HCT116 (cell line): ENCODE measurements around the gene MERTK. TPM values are rescaled to one million over a fixed set of nuclear protein-coding genes. Genes with fewer than 3 reads are reported as not detected.

ENCODE experiments used
- ATAC-seq: fragments of 200-7000 bp; cut with Tn5 transposase; 2 replicates; pipeline ENCODE4 v1.9.1; 2020; ENCODE audit warnings: mild to moderate bottlenecking, moderate library complexity
- BruUV-seq: library from RNA; stranded (reverse); fragments of 400-500 nt; replicated peaks from 2 replicates; lab custom pipeline; 2021; lab: Mats Ljungman, UMichigan
- CTCF ChIA-PET: fragments of 300-600 bp; sonication (Branson Sonifier 250); formaldehyde crosslinking; loops from one replicate; lab custom pipeline; 2021; ENCODE audit warnings: antibody characterized with exemption; lab: Charles Lee
- POLR2A ChIA-PET: fragments of 300-600, 350-600 bp; sonication (Branson Sonifier 250); formaldehyde crosslinking; loops from one replicate; lab custom pipeline; 2021; ENCODE audit warnings: antibody characterized with exemption; lab: Charles Lee
- RAD21 ChIA-PET, 2 experiments: fragments of 300-600 bp; sonication (Branson Sonifier 250); formaldehyde crosslinking; loops; one replicate each; lab custom pipeline; 2023; ENCODE audit warnings: low total read pairs in 2 of 2; ENCODE audit not compliant: uncharacterized antibody in 2 of 2, unreplicated experiment in 2 of 2, low non-redundant PET in 1 of 2; lab: Charles Lee
- DNase-seq: peaks from one replicate; pipeline ENCODE4 v3.0.0-alpha.2; 2010; ENCODE audit warnings: low read depth, low spot score
- H2AFZ ChIP-seq: fragments of 200-600 bp; shearing (Covaris generic), sonication (generic); 2 replicates; pipeline ENCODE4 v1.6.1; 2017; ENCODE audit warnings: low read depth, mixed run types, mixed read lengths, antibody characterized with exemption, low read length; ENCODE audit not compliant: poor library complexity, severe bottlenecking
- H3K27ac ChIP-seq: 2 replicates; pipeline ENCODE4 v1.5.1; 2012; ENCODE audit warnings: low read depth, low read length
- H3K27me3 ChIP-seq: fragments of 200-600 bp; sonication (generic); 2 replicates; pipeline ENCODE4 v1.6.1; 2016; ENCODE audit warnings: mixed run types, low read length, mixed read lengths; ENCODE audit not compliant: insufficient read depth
- H3K36me3 ChIP-seq, 2 experiments: fragments of 200-500 bp in 1 of 2; fragments of 200-600 bp in 1 of 2; sonication (Bioruptor generic) in 1 of 2; sonication (generic) in 1 of 2; 2 replicates each; pipeline versions ENCODE4 v1.5.1 to v1.6.1; 2014 to 2016; ENCODE audit warnings: low read length in 2 of 2, inconsistent platforms in 1 of 2, mixed read lengths in 1 of 2, mixed run types in 1 of 2; ENCODE audit not compliant: insufficient read depth in 2 of 2, control insufficient read depth in 1 of 2
- H3K4me1 ChIP-seq, 2 experiments: fragments of 200-600 bp in 1 of 2; sonication (generic) in 1 of 2; 2 replicates each; pipeline versions ENCODE4 v1.5.1 to v1.6.1; 2012 to 2017; ENCODE audit warnings: low read length in 2 of 2, inconsistent platforms in 1 of 2, mild to moderate bottlenecking in 1 of 2, mixed read lengths in 1 of 2, mixed run types in 1 of 2, moderate library complexity in 1 of 2; ENCODE audit not compliant: insufficient read depth in 2 of 2, control insufficient read depth in 1 of 2
- H3K4me2 ChIP-seq: fragments of 200-600 bp; sonication (generic); 2 replicates; pipeline ENCODE4 v1.6.1; 2017; ENCODE audit warnings: mixed run types, low read length, mixed read lengths
- H3K4me3 ChIP-seq, 2 experiments: fragments of 200-600 bp in 1 of 2; sonication (generic) in 1 of 2; replicated peaks in 1 of 2; 2 replicates each; pipeline ENCODE4 v1.5.1; 2011 to 2016; ENCODE audit warnings: low read length in 2 of 2, control low read depth in 1 of 2, low read depth in 1 of 2, mild to moderate bottlenecking in 1 of 2, mixed read lengths in 1 of 2, mixed run types in 1 of 2
- H3K79me2 ChIP-seq: fragments of 200-600 bp; sonication (generic); 2 replicates; pipeline ENCODE4 v1.6.1; 2017; ENCODE audit warnings: mild to moderate bottlenecking, mixed run types, low read length, moderate library complexity, mixed read lengths; ENCODE audit not compliant: insufficient read depth
- H3K9ac ChIP-seq: fragments of 200-600 bp; sonication (generic); 2 replicates; pipeline ENCODE4 v1.6.1; 2016; ENCODE audit warnings: low read length, mixed read lengths
- H3K9me2 ChIP-seq: fragments of 200-600 bp; sonication (generic), shearing (Covaris generic); 2 replicates; pipeline ENCODE4 v1.6.1; 2017; ENCODE audit warnings: mixed run types, mild to moderate bottlenecking, moderate library complexity; ENCODE audit not compliant: insufficient read depth
- H3K9me3 ChIP-seq, 2 experiments: fragments of 200-500 bp in 1 of 2; fragments of 200-600 bp in 1 of 2; sonication (Bioruptor generic) in 1 of 2; sonication (generic) in 1 of 2; 2 replicates each; pipeline ENCODE4 v1.6.1; 2014 to 2017; ENCODE audit warnings: low read length in 2 of 2, mixed read lengths in 2 of 2, inconsistent platforms in 1 of 2, low read depth in 1 of 2, mild to moderate bottlenecking in 1 of 2, mixed run types in 1 of 2, moderate library complexity in 1 of 2; ENCODE audit not compliant: control insufficient read depth in 1 of 2, insufficient read depth in 1 of 2
- H4K20me1 ChIP-seq: fragments of 200-600 bp; sonication (generic), shearing (Covaris generic); 2 replicates; pipeline ENCODE4 v1.6.1; 2017; ENCODE audit warnings: mixed run types, mild to moderate bottlenecking, moderate library complexity; ENCODE audit not compliant: insufficient read depth
- EZH2 ChIP-seq: fragments of 200-600 bp; sonication (generic); IDR thresholded peaks from 2 replicates; pipeline ENCODE4 v1.6.1; 2017; ENCODE audit warnings: antibody characterized with exemption, mixed run types
- FOSL1 ChIP-seq: IDR thresholded peaks from 2 replicates; pipeline ENCODE4 v1.6.1; 2012; ENCODE audit warnings: low read depth
- JUND ChIP-seq: IDR thresholded peaks from 2 replicates; pipeline ENCODE4 v1.6.1; 2012
- MAX ChIP-seq: IDR thresholded peaks from 2 replicates; pipeline ENCODE4 v1.6.1; 2012
- POLR2A ChIP-seq: IDR thresholded peaks from 2 replicates; pipeline ENCODE4 v1.7.0; 2011; ENCODE audit warnings: borderline replicate concordance; ENCODE audit not compliant: insufficient read depth, insufficient read length; ENCODE audit errors: extremely low read depth
- POLR2AphosphoS5 ChIP-seq: IDR thresholded peaks from 2 replicates; pipeline ENCODE4 v1.6.1; 2011; ENCODE audit warnings: mild to moderate bottlenecking, low read depth, low read length, moderate library complexity
- SIN3A ChIP-seq: IDR thresholded peaks from 2 replicates; pipeline ENCODE4 v1.6.1; 2012; ENCODE audit warnings: low read depth
- SRF ChIP-seq: IDR thresholded peaks from 2 replicates; pipeline ENCODE4 v1.6.1; 2012; ENCODE audit warnings: low read depth
- YY1 ChIP-seq: IDR thresholded peaks from 2 replicates; pipeline ENCODE4 v1.6.1; 2011; ENCODE audit warnings: low read length, low read depth, moderate library complexity, mild to moderate bottlenecking; ENCODE audit not compliant: insufficient replicate concordance; ENCODE audit errors: extremely low read depth
- ZFX ChIP-seq: fragments of 450-650 bp; IDR thresholded peaks from 2 replicates; pipeline ENCODE4 v1.6.1; 2017
- intact Hi-C: fragments of 100-400 bp; cut with micrococcal nuclease; formaldehyde crosslinking; loops from 2 replicates; pipeline ENCODE4 v1.10.0; 2022
- total RNA-seq: library from RNA; stranded (reverse); gene quantifications from one replicate; pipeline ENCODE4 v1.2.1, GENCODE V29; 2021; ENCODE audit not compliant: unreplicated experiment
- TF ChIP-seq, protein P1 (sequence below): IDR thresholded peaks from 2 replicates; pipeline ENCODE4 v1.6.1; 2012; ENCODE audit warnings: low read depth

MERTK gene
- total RNA-seq, 1 experiment from 2014 or later = 5.7 TPM

DNA sequence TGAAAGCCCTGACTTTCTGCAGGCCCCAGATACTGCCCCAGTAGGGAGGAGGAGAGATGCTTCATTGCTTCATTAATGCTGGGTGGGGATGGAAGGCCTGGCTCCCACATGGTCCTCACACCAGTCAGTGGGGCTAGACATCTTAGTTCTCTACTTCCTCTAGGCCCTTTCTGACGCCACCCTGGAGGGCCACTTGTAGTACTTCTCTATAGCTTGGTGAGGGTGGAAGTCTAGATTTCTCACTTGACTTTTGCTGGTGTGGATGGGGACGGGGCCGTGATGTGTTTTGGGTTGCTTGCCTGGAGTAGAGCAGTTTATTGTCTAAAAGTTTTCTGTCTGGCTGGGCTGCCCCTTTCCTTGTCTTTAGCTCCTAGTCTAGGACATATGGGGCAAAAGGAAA, 18.7 kb downstream of the MERTK start:
- peaks cover 11% of the 10 kb centered on the region in 2 experiments; a peak in 3 of 4 replicates for H3K4me1 ChIP-seq
- CTCF ChIA-PET = no interaction called here
- TF ChIP-seq, protein P1, sequence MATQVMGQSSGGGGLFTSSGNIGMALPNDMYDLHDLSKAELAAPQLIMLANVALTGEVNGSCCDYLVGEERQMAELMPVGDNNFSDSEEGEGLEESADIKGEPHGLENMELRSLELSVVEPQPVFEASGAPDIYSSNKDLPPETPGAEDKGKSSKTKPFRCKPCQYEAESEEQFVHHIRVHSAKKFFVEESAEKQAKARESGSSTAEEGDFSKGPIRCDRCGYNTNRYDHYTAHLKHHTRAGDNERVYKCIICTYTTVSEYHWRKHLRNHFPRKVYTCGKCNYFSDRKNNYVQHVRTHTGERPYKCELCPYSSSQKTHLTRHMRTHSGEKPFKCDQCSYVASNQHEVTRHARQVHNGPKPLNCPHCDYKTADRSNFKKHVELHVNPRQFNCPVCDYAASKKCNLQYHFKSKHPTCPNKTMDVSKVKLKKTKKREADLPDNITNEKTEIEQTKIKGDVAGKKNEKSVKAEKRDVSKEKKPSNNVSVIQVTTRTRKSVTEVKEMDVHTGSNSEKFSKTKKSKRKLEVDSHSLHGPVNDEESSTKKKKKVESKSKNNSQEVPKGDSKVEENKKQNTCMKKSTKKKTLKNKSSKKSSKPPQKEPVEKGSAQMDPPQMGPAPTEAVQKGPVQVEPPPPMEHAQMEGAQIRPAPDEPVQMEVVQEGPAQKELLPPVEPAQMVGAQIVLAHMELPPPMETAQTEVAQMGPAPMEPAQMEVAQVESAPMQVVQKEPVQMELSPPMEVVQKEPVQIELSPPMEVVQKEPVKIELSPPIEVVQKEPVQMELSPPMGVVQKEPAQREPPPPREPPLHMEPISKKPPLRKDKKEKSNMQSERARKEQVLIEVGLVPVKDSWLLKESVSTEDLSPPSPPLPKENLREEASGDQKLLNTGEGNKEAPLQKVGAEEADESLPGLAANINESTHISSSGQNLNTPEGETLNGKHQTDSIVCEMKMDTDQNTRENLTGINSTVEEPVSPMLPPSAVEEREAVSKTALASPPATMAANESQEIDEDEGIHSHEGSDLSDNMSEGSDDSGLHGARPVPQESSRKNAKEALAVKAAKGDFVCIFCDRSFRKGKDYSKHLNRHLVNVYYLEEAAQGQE = no peak
- no peak for TF ChIP-seq SIN3A
- TF ChIP-seq, all 23 proteins: peak for 0

DNA sequence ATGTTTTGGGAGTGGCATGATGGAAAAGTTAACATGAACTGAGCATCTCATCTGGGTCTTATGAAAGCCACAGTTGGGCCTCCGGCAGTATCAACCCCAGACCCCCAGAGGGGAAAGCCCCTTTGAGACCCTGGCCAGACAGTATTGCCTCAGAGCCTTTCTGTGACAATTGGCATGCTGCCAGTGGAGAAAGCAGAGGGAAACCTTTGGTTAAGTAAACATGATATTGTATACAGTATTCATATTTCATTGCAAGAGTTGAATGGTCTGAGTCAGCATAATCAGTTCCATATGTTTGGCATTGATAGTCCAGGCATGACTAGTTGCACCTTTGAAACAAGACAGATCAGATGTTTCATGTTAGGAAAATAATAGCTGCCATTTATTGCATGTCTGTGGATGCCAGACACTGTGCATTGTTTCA, 20.0 kb downstream of the MERTK start:
- no peaks in the 10 kb centered on the region for H3K9me2 ChIP-seq
- no peak overlapping the region for H3K4me2 ChIP-seq
- intact Hi-C loops = no loop called here
- H3K4me1 ChIP-seq = peaks cover 11% of the 10 kb centered on the region in 2 experiments; a peak in 3 of 4 replicates
- no peak overlapping the region for H2AFZ ChIP-seq
- ChIA-PET POLR2A (no interaction called here), RAD21 (no interaction called here), CTCF (no interaction called here)
- ATAC-seq (no peak), DNase-seq (no peak)
- no peaks in the 10 kb centered on the region for H3K9me3 ChIP-seq
- H4K20me1 ChIP-seq = no peaks in the 10 kb centered on the region
- no peaks in the 10 kb centered on the region for H3K79me2 ChIP-seq
- BruUV-seq = no TSS peak
- no peak overlapping the region for H3K9ac ChIP-seq
- no peak overlapping the region for H3K27ac ChIP-seq
- no peak overlapping the region for H3K4me3 ChIP-seq
- H3K27me3 ChIP-seq = no peaks in the 10 kb centered on the region
- H3K36me3 ChIP-seq = no peaks in the 10 kb centered on the region
- TF ChIP-seq MAX = no peak
- TF ChIP-seq, protein P1 = no peak
- TF ChIP-seq EZH2 = no peak
- TF ChIP-seq SRF = no peak
- no peak for TF ChIP-seq YY1
- TF ChIP-seq POLR2A = no peak
- no peak for TF ChIP-seq ZFX
- no peak for TF ChIP-seq JUND
- no peak for TF ChIP-seq SIN3A
- TF ChIP-seq FOSL1 = no peak
- TF ChIP-seq POLR2AphosphoS5 = no peak

More for the DNA sequence above, 18.7 kb downstream of the MERTK start:
- no peaks in the 10 kb centered on the region for H3K36me3 ChIP-seq
- RAD21 ChIA-PET = no interaction called here
- H2AFZ ChIP-seq = no peak overlapping the region
- intact Hi-C loops = no loop called here
- H3K27me3 ChIP-seq = no peaks in the 10 kb centered on the region
- H3K9ac ChIP-seq = no peak overlapping the region
- POLR2A ChIA-PET = no interaction called here
- ATAC-seq (no peak), DNase-seq (no peak)
- H3K27ac ChIP-seq = no peak overlapping the region
- no peak overlapping the region for H3K4me3 ChIP-seq
- no peak overlapping the region for H3K4me2 ChIP-seq
- no peaks in the 10 kb centered on the region for H3K9me2 ChIP-seq
- H3K9me3 ChIP-seq = no peaks in the 10 kb centered on the region
- no peaks in the 10 kb centered on the region for H4K20me1 ChIP-seq
- H3K79me2 ChIP-seq = no peaks in the 10 kb centered on the region
- BruUV-seq = no TSS peak
